SK-N-DZ (cell line): ENCODE measurements around the gene PBX3.

Experiments
- DNase-seq: peaks from one replicate; pipeline ENCODE4 v3.0.0-alpha.2; 2015; ENCODE audit warnings: low spot score

PBX3 gene

DNA sequence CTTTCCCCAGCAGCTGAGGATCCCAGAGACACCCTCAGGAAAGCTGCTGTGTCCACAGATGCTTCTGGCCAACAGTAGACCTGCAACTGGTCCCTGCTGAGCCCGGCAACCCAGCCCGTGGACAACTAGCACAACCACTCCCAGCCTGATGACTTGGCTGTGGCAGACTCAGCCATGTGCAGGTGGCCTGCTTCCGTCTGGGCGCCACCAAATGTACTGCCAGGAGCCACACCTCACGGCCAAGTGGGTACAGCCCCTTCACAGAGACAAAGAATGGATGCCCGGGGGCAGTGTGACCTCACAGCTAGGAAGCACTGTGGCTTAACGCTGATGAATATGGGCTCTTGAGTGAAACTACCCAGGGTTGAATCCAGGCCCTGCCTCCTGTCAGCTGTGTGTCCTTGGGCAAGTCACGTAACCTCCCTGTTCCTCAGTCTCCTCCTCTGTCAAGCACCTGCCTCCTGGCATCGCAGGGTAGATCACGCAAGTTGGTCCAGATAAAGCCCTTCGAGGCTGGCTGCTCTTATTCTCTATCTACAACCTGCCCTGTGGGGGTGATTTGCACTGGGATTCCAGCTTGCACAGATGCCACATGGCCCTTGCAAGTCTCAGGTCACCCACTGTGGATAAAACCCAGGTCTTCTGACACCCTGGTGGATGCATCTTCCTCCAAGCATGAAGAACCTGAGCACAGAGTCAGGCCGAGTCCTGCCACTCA is 225.0 kb downstream of the PBX3 start:
- DNase-seq: no peak

GRCh38 chr9:125973547-125973946 is 226.4 kb downstream of the PBX3 start:
- DNase-seq: no peak

DNA sequence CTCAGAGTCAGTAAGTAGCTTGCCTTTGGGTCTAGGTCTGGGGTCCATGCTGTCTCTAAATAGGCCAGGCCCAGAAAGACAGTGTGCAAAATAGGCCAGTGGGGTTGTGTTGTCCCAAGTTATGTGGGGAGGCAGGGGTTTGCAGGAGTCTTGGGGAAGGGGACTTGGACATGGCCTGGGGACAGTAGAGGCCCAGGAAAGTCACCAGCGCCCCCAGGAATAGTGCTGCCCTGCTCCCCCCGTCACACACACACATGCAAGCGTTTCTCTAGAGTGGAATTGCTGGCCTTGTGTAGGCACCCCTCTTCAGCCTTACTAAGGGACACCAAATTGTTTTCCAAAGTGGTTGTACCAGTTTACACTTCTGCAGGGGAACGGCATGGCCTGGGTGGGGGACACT is 227.5 kb downstream of the PBX3 start:
- no peak for DNase-seq

GRCh38 chr9:125977223-125977622 is 230.1 kb downstream of the PBX3 start:
- DNase-seq: no peak

- no peak for DNase-seq
Observed at GRCh38 chr9:125979383-125979782, 232.2 kb downstream of the PBX3 start.

DNA sequence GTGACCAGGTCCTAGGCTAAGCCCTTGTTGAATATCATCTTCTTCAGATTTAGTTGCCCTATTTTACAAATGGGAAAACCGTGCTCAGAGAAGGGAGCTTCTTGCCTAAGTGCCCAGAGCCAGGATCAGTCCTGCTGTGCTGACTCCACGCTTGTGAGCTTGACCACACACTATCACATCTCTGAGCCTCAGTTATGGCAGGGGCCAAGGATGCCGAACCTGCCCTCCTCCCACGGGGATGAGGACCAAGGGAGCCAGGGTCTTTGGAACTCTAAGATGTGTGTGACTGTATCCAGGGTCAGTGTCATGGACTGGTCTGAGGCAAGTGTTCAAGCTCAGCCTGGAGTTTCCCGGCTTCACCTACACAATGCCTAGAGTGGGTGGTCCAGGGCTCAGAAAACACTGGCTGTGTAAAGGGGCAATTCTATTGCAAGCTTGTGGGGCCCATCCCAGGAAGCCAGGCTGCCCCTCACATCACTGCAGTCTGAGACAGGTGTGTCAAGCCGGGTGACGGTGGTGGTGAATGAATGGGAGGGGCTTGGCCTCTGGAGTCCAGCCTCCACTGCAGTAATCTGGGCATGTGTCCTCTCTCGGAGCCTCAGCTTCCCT is 235.7 kb downstream of the PBX3 start:
- DNase-seq: no peak

- no peak for DNase-seq
Observed at GRCh38 chr9:125983681-125984080, 236.5 kb downstream of the PBX3 start.

GRCh38 chr9:125984461-125984860 is 237.3 kb downstream of the PBX3 start:
- DNase-seq: no peak

DNA sequence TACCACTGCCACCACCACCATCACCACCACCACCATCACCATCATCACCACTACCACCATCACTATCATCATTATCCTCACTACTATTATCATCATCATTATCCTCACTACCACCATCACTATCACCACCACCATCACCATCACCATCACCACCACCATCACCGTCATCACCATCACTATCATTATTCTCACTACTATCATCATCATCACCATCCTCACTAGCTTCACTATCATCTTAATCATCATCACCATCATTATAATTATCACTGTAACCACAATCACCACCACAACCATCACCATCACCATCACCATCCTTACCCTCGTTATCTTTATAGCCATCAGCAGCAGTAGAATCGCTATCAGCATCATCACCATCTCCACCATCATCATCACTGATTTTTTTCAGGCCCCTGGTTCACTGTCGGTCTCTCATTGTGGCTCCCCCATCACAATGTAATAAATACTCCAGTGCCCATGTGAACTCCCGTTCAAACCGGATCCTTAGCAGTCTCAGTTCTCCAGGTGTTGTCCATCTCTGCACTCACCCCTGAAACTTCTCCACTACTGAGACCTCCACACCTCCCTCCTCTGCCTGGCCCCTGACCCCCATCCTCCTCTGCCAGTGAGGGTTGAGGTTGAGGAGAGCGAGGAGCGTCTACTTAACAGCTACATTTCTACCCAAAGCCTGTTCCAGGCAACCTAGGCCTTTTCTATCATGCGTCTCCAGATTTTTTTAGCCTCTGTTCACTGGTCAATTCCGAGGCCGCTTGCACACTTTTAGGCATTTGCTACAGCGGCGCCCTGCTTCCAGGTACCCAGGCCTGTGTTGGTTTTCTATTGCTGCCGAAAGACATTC is 238.2 kb downstream of the PBX3 start:
- no peak for DNase-seq

GRCh38 chr9:125985998-125986655 is 239.0 kb downstream of the PBX3 start:
- no peak for DNase-seq

DNA sequence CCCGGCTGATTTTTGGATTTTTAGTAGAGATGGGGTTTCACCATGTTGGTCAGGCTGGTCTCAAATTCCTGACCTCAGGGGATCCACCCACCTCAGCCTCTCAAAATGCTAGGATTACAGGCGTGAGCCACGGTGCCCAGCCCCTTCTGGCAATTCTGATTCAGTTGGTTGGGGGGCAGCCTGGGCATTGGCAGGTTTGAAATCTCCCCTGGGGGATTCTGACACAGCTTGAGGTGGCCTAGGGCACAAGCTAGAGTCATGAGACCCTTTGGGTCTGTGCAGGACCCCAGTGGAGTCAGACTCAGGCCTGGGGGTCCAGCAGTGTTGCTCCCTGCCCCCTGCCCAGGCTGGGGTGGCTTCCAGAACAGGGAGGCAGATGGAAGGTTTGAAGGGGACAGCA is 239.8 kb downstream of the PBX3 start:
- no peak for DNase-seq

DNA sequence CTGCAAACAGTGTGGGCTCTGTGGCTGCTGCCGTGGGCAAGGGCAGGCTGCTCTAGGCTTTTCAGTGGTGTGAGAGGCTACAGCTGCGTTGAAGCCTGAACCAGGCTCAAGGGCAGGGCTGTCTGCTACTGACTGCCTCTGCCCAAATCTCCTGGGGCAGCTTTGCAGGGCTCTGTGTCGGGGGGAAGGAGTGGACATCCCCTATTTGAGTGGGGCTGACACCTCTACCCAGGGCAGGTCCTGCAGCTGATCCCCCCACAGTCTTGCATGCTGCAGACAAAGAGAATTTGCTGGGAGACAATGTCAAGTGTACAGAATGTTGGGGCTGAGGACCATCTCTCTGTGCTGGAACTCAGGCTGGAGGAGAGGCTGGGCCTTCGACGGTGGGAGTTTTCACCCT is 240.2 kb downstream of the PBX3 start:
- DNase-seq: no peak

DNA sequence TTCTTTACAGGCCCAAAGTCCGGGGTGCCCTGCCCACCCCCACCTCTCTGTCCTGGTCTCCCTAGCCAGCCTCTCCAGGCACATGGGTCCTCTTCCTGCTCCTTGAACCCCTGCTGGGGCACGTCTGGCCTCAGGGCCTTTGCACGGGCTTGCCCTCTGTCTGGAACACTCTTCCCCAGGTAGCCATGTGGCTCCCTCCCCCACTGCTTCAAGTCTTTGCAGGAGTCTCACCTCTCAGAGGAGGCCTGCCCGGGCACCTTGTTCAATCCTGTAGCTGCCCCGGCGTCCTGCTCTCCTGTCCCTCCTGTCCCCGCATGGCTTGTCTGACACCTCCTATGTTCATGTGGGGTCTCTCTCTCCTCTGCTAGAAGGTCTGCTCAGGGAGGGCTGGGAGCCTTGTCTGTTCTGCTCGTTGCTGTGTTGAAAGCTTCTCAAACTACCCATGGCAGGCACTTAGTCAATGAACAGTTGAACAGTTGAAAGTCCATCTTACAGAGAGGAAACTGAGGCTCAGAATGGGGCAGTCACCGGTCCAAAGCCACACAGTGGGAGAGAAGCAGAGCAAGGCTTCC is 241.4 kb downstream of the PBX3 start:
- no peak for DNase-seq

DNA sequence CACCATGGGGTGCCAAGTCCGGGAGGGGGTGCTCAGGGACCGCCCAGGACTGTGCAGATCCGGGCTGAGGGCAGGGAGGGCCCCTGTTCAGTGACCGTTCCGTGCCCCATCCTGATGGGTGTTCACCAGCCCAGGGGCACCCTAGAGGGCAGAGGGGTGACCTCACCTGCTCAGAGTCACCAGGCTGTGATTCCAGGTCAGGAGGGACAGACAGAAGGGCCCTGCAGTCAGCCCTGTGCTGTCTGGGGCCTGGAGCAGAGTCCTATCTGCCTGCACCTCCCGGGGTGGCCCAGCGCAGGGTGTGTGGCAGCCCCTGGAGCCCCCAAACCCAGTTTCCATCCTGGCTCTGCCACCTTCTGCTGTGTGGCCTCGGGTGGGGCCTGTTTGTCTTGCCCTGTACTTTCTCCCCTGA is 241.9 kb downstream of the PBX3 start:
- no peak for DNase-seq

DNA sequence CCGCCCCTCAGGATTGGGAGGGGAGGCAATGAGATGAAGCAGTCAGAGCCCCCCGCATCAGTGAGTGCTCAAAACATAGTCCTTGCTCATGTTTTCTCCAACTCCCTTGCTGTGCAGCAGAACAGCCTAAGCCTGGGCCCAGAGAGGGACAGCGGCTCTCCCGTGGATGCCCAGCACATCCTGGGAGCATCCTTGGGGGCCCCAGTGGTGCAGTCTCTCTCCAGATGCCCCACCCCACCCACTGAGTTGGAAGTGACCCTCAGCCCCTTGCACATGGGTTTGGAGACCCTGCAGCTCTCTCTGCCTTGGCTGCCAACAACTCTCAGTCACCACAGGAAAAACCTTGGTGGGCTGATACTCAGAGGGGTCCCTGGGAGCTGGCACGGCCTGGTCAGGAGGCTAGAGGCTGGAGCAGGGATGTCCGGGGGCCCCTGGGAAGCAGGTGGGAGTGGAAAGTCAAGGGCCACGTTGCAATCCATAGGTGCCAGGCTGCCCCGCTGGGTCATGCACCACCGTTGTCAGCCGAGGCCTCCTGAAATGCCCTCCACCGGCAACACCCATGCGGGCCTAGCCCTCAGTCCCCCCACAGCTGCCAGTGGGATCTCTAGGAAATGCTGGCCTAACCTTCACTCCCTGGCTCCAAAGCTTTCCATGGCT is 242.5 kb downstream of the PBX3 start:
- no peak for DNase-seq

GRCh38 chr9:125990186-125990792 is 243.1 kb downstream of the PBX3 start:
- DNase-seq: no peak

- DNase-seq: peak; percentile 51
Observed at GRCh38 chr9:125990793-125991220, 243.6 kb downstream of the PBX3 start.

GRCh38 chr9:125991886-125992529 is 244.8 kb downstream of the PBX3 start:
- DNase-seq: no peak

DNA sequence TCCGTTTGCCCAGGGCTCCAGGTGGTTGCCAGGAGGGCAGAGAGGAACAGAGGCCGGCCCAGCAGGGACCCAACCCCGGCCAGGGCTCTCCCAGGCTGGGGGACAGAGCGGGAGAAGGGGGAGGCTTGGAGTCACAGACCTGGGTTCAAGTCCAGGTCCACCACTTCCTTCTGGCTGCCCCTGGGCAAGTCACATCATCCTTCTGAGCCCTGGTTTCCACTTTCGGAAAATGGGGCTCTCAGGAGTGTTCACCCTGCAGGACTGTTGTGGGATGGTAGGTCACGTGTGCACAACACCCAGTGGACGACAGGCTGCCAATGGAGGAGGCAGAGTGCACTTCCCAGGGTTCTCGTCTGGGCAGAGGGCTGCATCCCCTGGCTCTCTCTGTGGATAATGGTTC is 245.4 kb downstream of the PBX3 start:
- DNase-seq: no peak

DNA sequence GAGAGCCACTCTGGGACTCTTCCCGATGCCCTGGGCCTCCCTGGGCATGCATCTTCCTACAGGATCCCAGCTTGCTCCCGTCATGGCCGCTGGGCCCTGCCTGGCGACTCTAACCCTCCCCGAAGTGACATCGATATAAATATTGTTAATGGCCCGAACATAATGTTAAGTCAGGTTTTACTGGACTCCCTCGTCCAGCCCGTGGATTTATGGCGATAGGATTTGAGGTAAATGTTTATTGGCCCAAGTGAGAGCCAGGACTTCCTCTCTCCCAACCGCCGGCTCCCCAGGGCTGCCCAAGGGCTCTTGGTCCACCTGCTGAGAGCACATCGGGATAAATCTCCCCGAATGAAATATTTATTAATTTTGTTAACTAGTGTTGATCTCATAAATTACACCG is 246.3 kb downstream of the PBX3 start:
- no peak for DNase-seq
